Thyroid gland (tissue), 4 donors: ENCODE measurements around the gene SPRR1A. TPM values are rescaled to one million over a fixed set of nuclear protein-coding genes. Genes with fewer than 3 reads are reported as not detected.

Experiments used
- DNase-seq, 2 donors: peaks; one replicate each; pipeline ENCODE4 v3.0.0-alpha.2; 2019
- H3K27ac ChIP-seq, 3 donors: fragments of 200-600 bp; sonication (generic); 1 replicate in 2 of 3; 2 replicates in 1 of 3; pipeline ENCODE4 v1.5.1; 2016 to 2019; ENCODE audit warnings: mild to moderate bottlenecking in 1 of 3, moderate library complexity in 1 of 3
- H3K27me3 ChIP-seq: fragments of 200-600 bp; sonication (generic); one replicate; pipeline ENCODE4 v1.5.1; 2019
- H3K36me3 ChIP-seq, 2 donors: fragments of 200-600 bp; sonication (generic); one replicate each; pipeline ENCODE4 v1.5.1; 2016 to 2019
- H3K4me1 ChIP-seq, 2 donors: fragments of 200-600 bp; sonication (generic); one replicate each; pipeline ENCODE4 v1.5.1; 2017 to 2019
- H3K4me3 ChIP-seq, 3 donors: fragments of 200-600 bp; sonication (generic); replicated peaks in 1 of 3; 1 replicate in 2 of 3; 2 replicates in 1 of 3; pipeline ENCODE4 v1.5.1; 2016; ENCODE audit warnings: mild to moderate bottlenecking in 1 of 3
- H3K9me3 ChIP-seq: fragments of 200-600 bp; sonication (generic); one replicate; pipeline ENCODE4 v1.5.1; 2017
- POLR2A ChIP-seq, 2 donors: fragments of 450-650 bp; IDR thresholded peaks; one replicate each; pipeline ENCODE4 v1.6.1; 2017; ENCODE audit warnings: antibody characterized with exemption in 2 of 2, mild to moderate bottlenecking in 2 of 2, moderate library complexity in 1 of 2
- WGBS, 2 donors: methylation state at CpG; one replicate each; pipeline ENCODE4 v1.1.5; 2017; 5-methylcytosine and 5-hydroxymethylcytosine counted together
- intact Hi-C: fragments of 100-400 bp; cut with DNase I; formaldehyde crosslinking; loops from one replicate; pipeline ENCODE4 v1.15.1; 2023
- total RNA-seq, 4 donors: library from RNA; depleted of rRNA; stranded (reverse); fragments of >200 nt; gene quantifications; one replicate each; pipeline ENCODE4 v1.2.3, GENCODE V29; 2016
- TF ChIP-seq, protein P1 (sequence below), 6 experiments: fragments of 200-600 bp in 3 of 6; fragments of 450-650 bp in 3 of 6; sonication (generic) in 3 of 6; IDR thresholded peaks; one replicate each; pipeline ENCODE4 v1.5.1; 2016 to 2019; ENCODE audit warnings: antibody characterized with exemption in 6 of 6, mild to moderate bottlenecking in 2 of 6, inconsistent platforms in 1 of 6, moderate library complexity in 1 of 6

SPRR1A gene, protein sequence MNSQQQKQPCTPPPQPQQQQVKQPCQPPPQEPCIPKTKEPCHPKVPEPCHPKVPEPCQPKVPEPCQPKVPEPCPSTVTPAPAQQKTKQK
- total RNA-seq, result not detected

- Histone ChIP-seq H3K4me3 (no peak within 1 kb of the TSS), H3K9me3 (no peaks in the 10 kb centered on the region), H3K27me3 (no peaks in the 10 kb centered on the region), H3K27ac (no peak within 1 kb of the TSS), H3K4me1 (no peaks in the 10 kb centered on the region), H3K36me3 (no peaks in the 10 kb centered on the region)
- TF ChIP-seq, protein P1, sequence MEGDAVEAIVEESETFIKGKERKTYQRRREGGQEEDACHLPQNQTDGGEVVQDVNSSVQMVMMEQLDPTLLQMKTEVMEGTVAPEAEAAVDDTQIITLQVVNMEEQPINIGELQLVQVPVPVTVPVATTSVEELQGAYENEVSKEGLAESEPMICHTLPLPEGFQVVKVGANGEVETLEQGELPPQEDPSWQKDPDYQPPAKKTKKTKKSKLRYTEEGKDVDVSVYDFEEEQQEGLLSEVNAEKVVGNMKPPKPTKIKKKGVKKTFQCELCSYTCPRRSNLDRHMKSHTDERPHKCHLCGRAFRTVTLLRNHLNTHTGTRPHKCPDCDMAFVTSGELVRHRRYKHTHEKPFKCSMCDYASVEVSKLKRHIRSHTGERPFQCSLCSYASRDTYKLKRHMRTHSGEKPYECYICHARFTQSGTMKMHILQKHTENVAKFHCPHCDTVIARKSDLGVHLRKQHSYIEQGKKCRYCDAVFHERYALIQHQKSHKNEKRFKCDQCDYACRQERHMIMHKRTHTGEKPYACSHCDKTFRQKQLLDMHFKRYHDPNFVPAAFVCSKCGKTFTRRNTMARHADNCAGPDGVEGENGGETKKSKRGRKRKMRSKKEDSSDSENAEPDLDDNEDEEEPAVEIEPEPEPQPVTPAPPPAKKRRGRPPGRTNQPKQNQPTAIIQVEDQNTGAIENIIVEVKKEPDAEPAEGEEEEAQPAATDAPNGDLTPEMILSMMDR (IDR thresholded peaks at IDR 0.05), result no peak
- no peak for DNase-seq
- intact Hi-C loops, result no loop called here
- WGBS, 2 donors, result 66 to 79% methylated on average over 3 of the region's 3 CpGs
Measured at GRCh38 chr1:152983743-152984142, at the start of gene SPRR1A. Gene SPRR1A (plus strand): TSS chr1:152984081. CDS start chr1:152985231, 1,150 bp downstream.

GRCh38 chr1:152940614-152941013 is 43.3 kb upstream of the SPRR1A start:
- H3K4me1 ChIP-seq, result no peaks in the 10 kb centered on the region
- H3K4me3 ChIP-seq, result no peak overlapping the region
- no peak for DNase-seq
- no peaks in the 10 kb centered on the region for H3K9me3 ChIP-seq
- H3K36me3 ChIP-seq, result no peaks in the 10 kb centered on the region
- 92 to 97% methylated on average over 1 of the region's 1 CpG for WGBS, 2 donors
- H3K27me3 ChIP-seq, result no peaks in the 10 kb centered on the region
- H3K27ac ChIP-seq, result no peak overlapping the region
- no peak for TF ChIP-seq POLR2A (IDR thresholded peaks at IDR 0.05)
- TF ChIP-seq, protein P1 (IDR thresholded peaks at IDR 0.05), result no peak
- intact Hi-C loops, result no loop called here

- Histone ChIP-seq H3K27me3 (no peaks in the 10 kb centered on the region), H3K4me3 (no peak overlapping the region), H3K36me3 (no peaks in the 10 kb centered on the region), H3K27ac (no peak overlapping the region), H3K4me1 (no peaks in the 10 kb centered on the region), H3K9me3 (no peaks in the 10 kb centered on the region)
- TF ChIP-seq POLR2A (IDR thresholded peaks at IDR 0.05), result no peak
- TF ChIP-seq, protein P1 (IDR thresholded peaks at IDR 0.05), result no peak
- no peak for DNase-seq
- 73 to 76% methylated on average over 8 of the region's 8 CpGs for WGBS, 2 donors
- intact Hi-C loops, result no loop called here
Measured at GRCh38 chr1:152941037-152941711, 42.7 kb upstream of the SPRR1A start.

DNA sequence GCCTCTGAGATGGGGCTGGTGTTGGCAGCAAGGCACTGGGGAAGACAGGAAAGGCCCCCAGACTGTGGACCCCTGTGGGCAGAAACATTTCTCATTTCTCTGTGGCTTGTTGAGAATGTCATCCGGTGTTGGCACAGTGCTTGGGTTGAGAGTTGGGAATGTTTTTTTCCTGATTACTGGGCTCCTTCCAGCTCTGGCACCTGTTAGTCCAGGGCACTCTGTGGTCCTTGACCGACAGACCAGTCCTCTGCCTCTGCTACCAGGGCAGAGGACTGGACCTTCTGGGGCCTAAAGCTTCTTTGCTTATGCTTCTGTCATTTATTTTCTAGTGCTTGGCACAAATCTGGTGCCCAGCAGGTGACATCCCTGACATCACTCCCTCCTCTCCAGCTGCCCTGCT is 41.7 kb upstream of the SPRR1A start:
- TF ChIP-seq, protein P1 (IDR thresholded peaks at IDR 0.05), result no peak
- TF ChIP-seq POLR2A (IDR thresholded peaks at IDR 0.05), result no peak
- H3K9me3 ChIP-seq, result no peaks in the 10 kb centered on the region
- H3K4me1 ChIP-seq, result no peaks in the 10 kb centered on the region
- DNase-seq, result no peak
- no peak overlapping the region for H3K27ac ChIP-seq
- no peaks in the 10 kb centered on the region for H3K27me3 ChIP-seq
- 56 to 67% methylated on average over 2 of the region's 2 CpGs for WGBS, 2 donors
- H3K4me3 ChIP-seq, result no peak overlapping the region
- intact Hi-C loops, result no loop called here
- H3K36me3 ChIP-seq, result no peaks in the 10 kb centered on the region

GRCh38 chr1:152946248-152946647 is 37.6 kb upstream of the SPRR1A start:
- intact Hi-C loops, result no loop called here
- no peak for DNase-seq
- no peaks in the 10 kb centered on the region for H3K36me3 ChIP-seq

More at GRCh38 chr1:152946248-152946647, 37.6 kb upstream of the SPRR1A start:
- Histone ChIP-seq H3K27ac (no peak overlapping the region), H3K4me3 (no peak overlapping the region), H3K27me3 (no peaks in the 10 kb centered on the region), H3K9me3 (no peaks in the 10 kb centered on the region), H3K4me1 (no peaks in the 10 kb centered on the region)
- WGBS, 2 donors, result 77 to 80% methylated on average over 3 of the region's 3 CpGs
- no peak for TF ChIP-seq POLR2A (IDR thresholded peaks at IDR 0.05)
- TF ChIP-seq, protein P1 (IDR thresholded peaks at IDR 0.05), result no peak
